CD4-positive, alpha-beta T cell treated with Interleukin-1 beta for 1 hour (primary cell): ENCODE measurements around the gene ATG7.
"Not testable (repeated sequence)": the region's sequence is repeated elsewhere in the genome, so short reads cannot be mapped to it uniquely, and the experiment has no call there.

Source experiments
- DNase-seq, 2 donors: peaks; one replicate each; pipeline ENCODE4 v3.0.0-alpha.2; 2020 to 2022

The ATG7 gene

DNA sequence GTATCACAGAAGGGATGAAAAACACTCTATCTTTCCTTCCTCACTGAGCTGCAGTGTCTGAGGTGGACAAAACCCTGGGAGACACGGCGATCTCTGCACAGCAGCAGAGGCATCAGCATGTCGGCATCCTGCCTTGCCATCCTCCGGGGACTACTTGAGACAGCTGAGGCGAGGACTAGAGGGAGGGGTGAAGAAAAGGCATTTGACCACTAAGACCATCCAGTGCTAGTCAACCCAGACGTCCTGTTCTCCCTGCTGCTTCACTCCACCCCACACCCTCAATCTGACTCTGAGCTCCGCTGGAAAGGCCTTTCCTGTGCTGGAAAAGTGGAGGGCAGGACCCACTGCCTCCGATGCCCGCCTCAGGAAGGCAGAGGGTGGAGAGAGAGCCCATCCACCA is 304.3 kb downstream of the ATG7 start:
- no peak for DNase-seq

- DNase-seq: no peak
These were observed 306.0 kb downstream of the ATG7 start for GRCh38 chr3:11578169-11578568.

DNA sequence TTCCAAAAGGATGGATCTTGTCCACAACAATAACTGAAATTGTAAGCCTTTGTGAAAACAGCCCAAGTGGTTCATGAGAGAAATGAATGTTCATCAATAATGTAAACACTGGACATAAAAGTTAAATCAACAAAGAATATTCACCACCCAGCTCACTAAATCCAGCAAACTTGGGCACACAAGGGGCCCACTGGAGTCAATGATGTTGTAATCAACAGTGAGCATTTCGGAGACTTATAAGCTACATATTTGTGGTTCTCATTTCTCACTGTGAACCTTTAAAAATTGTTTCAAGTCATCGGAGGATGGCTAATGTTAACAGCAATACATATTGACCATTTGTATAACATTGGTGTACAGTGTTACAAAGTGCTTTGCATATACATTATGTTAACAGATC is 308.4 kb downstream of the ATG7 start:
- DNase-seq: no peak

DNA sequence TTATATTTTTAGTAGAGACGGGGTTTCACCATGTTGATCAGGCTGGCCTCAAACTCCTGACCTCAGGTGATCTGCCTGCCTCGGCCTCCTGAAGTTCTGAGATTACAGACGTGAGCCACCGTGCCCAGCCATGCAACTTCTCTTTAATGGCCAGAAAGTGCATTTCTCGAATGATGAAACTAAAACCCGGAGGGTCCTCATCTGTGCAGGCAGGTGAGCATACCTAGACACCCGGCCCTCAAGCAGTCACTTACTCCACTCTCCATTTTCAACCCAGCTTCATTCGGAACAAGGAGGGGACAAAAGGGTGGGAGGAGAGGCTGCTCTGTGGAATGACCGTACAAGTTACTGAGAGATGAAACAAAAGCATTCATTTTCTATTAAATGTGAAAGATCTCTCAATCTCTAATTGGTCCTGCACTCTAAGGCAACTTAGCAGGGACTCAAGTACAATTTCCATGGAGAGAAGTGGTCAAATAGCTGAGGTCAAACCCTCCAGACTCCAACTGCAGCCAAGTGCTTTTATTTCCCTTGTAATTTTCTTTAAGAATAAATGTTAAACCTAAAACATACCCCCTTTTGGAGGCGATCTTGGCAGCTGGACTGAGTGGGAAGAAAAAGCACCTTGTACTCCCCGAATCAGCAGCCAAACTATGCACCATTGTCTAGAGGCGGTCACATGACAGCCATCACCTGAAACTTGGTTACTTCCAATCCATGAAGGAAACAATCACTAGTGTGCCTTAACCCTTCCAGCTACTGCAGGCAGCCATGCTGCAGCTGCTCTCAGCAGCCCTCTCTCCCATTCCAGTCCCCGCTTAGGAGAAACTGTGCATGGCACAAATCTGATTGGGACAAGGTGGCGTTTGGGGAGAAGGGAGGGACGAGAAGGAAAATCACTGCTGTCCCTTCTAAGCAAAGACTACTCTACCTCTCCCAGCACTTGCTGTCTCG is 309.3 kb downstream of the ATG7 start:
- DNase-seq: no peak

DNA sequence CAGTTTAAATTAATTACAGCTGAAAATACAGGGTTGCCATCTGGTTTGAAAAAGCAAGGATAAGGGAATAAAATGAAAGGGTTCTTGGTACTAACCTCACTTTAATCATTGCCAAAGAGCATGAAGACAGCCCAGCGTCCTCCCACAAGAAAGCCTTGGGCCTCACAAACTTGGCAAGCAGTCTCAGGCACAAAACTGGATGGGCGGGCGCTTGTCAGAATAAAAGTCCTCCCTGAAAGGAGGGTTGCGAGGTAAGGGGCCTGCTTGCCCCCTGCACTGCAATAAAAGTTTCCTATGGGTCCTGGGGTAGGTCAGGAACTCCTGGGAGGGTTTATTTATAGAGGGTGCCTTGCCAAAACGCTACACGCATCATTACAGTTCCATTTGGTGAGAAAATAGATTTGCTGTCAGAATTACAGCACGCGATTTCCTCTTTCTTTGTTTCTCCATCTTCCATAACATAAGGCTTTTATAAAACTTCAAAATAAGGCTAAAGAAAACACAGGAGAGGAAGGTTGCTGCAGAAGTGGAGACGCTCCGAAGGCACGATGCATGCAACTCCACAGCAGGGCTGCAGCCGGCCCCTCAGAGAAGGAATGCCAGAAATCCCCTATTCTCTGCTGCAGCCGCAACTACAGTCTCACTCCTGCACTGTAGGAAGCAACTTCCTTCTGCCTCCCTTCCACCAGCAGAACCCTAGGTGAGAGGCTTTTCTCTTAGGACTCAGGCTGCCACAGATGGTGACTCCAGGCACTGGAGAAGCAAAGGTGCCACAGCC is 310.2 kb downstream of the ATG7 start:
- DNase-seq: no peak

DNA sequence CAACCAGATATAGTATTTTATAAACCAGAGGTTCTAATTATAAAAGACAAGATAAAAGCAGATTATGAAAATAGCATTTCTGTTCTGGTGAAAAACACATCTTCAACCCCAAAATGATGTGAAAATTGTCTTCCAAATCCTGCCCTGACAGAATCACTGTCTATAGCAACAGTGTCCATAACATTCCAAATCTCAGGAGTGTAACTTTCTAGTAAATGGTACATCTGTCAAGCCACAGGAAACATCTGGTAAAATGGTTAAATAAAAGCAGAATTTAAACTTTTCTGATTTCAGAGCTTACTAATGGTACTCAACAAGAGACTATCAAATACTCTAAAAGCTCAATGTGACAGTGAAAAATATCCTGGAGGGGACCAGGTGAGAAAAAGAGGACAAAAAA is 311.0 kb downstream of the ATG7 start:
- DNase-seq: no peak

DNA sequence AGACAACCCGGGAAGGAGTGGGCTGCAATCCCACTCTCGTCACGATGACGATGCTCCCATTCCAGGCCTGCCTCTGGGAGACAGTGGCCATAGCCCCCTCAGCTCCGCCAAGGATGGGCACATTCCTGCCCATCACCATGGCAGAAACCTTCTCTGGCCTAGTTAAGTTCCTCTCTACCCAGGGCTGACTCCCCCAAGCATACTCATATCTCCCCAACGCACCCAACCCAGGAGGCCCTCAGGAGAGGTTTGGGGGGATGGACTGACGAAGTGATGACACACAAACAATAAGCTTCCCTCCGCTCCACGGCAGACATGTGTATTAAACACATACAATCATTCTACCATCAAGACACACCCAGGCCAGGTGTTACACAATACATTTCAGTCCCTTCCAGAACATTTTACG is 311.4 kb downstream of the ATG7 start:
- no peak for DNase-seq

DNA sequence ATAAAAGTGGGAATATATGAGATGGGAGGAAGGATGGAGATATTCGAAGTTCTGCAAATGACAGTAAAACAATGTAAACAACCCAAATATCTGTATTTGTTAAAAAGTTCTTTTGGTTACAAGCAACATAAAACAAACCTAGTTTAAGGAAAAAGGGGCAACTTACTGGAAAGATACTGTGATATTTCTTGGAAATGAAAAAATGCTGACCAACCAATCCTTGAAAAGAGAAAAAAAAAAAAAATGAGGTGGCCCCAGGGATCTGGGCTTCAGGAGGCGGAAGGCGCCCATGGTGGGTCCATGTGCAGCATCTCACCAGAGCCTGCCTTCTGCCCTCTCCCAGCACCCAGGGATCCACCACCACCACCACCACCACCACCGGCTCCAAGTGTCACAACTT is 312.4 kb downstream of the ATG7 start:
- no peak for DNase-seq

GRCh38 chr3:11587766-11588165 is 315.6 kb downstream of the ATG7 start:
- DNase-seq: no peak

- no peak for DNase-seq
These were observed 316.1 kb downstream of the ATG7 start for GRCh38 chr3:11588338-11588737.

GRCh38 chr3:11588755-11589154 is 316.6 kb downstream of the ATG7 start:
- no peak for DNase-seq

GRCh38 chr3:11589706-11590105 is 317.5 kb downstream of the ATG7 start:
- DNase-seq: no peak

DNA sequence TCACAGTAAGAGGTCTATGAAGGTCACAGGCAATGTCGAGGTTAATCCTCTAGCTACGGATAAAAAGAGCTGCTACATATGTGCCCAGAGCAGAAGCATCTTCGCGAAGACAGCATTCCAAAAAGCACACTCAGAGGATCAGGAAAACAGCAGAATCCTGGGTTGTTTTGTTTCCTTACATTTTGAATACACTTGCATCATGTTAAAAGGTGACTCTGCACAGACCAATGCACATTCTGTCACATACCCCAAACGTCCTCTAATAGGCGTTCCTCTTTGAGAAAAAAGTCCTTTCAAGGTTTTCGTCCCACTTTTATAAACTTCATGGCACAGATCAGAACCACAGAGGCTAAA is 318.8 kb downstream of the ATG7 start:
- DNase-seq: no peak

DNA sequence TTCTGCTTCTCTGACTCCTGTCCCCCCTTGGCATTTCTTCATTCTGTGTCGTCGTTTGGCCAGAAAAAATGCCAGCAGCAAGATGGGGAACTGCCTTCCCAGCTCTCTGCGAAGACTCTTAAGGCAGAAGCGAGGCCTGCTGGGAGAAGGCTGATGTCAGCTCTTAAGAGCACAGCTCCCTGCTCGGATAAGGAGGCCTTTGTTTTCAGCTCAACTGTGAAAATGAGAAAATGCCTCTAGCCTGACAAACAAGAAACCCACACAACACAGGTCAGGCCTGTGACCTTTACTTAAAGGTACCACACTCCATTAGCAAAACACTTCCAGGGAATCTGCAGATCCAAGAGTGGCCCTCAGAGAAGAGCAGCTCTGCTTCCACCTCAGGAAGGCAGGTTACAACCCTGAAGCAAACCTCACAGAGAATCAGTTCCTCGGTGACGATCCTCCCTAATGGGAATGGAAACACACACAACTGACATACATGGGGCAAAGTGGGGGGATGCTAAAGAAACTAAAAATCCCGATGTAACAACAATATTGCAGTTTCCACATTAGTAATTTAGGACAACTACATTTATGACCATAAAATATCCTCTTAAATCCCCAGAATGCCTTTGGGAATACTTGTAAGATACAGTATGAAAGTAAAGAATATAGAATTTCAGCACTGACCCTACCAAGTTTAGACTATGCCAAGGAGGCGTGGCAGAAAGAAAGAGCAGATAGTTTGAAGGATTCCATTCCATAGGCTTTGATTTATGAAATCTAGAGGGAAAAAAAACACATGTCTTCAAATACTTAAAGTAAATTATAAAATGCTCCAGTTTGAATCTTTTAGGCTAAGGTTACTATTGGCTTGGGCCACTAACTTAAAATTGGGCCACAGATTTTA is 319.4 kb downstream of the ATG7 start:
- no peak for DNase-seq

- DNase-seq: no peak
These were observed 320.5 kb downstream of the ATG7 start for GRCh38 chr3:11592445-11593298.

DNA sequence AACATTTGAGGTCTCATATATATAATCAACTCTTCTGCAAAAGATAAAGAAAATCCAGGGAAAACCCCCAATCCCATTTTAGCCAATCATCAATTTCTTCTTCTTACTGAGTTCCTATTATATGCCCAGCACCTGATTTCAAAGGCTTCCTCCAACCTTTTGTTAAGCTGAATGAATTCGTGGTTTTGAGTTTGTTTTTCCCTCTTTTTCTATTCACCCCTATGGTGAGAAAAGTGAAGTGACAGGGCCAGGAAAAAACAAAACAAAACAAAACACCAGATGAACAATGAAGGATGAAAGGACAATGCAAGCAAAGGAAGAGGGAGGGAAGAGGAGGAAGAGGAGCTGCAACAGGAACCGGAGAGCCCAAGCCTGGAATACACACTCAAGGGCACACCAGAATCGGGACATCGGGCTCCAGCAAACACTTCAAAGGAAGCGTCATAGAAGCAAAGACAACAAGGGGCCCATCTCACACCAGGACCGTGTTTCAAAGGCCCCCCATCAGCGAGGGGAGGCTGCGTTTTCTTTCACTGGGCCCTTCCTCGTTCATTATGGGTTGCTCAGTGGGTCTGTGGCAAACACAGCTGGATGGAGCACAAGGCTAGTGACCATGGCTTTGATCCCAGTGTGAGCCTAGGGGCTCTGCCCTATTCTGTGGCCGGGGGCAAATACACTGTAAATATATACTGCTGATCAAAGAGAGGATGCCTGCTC is 321.3 kb downstream of the ATG7 start:
- DNase-seq: no peak

- DNase-seq: not testable (repeated sequence)
These were observed 322.8 kb downstream of the ATG7 start for GRCh38 chr3:11595024-11595423.

- DNase-seq: no peak
These were observed 324.2 kb downstream of the ATG7 start for GRCh38 chr3:11596387-11596786.

DNA sequence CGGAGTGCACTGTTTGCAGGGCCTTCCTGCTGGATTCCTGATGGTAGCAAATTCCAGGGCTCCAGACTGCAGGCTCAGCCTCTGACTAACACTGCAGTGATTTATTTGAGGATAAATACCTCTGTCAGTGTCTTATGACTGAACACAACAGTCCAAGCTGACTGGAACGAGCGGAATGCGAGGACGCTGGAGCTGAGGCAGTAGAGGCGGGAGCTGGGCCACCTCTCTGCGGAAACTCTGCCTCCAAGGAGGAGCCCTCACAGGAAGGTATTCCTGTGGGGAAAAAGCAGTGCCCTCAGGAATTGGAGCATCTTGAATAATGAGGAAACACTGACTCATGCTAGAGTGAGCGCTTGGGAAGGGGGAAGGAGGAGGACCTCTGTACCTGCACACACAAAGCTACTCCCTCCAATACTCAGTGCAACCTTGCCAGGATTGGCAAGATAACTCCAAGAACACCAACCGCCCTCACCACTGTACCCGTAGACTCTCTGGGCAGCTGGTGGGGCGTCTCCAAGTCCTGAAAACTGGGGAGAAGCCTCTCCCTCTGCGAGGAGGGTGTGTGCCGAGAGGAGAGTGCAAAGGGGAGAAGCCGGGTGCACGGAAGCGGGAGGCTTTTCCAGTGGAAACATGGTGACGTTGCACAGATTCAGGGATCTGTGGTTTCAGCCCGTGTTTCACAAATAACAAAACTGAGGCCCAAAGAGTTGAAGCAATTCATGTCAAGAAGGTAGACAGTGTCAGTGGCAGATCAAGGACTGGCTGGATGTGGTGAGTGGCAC is 328.5 kb downstream of the ATG7 start:
- DNase-seq: no peak

- peak in 1 of 2 donors; percentile 60 for DNase-seq
These were observed 329.4 kb downstream of the ATG7 start for GRCh38 chr3:11601446-11602238.
